Mammary epithelial cell (primary cell): Measurements from ENCODE around the gene PRDX5.

ENCODE experiments used
- EZH2 ChIP-seq: IDR thresholded peaks from 2 replicates; pipeline ENCODE4 v1.6.1; 2012; ENCODE audit warnings: low read length, inconsistent platforms, borderline replicate concordance
- TF ChIP-seq, protein P1 (sequence below), 2 donors: IDR thresholded peaks in 1 of 2; conservative IDR thresholded peaks in 1 of 2; 2 replicates each; pipeline ENCODE4 v1.5.1; 2011 to 2012; ENCODE audit warnings: inconsistent platforms in 2 of 2, low read length in 2 of 2, mild to moderate bottlenecking in 2 of 2, control low read depth in 1 of 2, low read depth in 1 of 2; ENCODE audit not compliant: insufficient read depth in 1 of 2; ENCODE audit errors: extremely low read depth in 1 of 2

DNA sequence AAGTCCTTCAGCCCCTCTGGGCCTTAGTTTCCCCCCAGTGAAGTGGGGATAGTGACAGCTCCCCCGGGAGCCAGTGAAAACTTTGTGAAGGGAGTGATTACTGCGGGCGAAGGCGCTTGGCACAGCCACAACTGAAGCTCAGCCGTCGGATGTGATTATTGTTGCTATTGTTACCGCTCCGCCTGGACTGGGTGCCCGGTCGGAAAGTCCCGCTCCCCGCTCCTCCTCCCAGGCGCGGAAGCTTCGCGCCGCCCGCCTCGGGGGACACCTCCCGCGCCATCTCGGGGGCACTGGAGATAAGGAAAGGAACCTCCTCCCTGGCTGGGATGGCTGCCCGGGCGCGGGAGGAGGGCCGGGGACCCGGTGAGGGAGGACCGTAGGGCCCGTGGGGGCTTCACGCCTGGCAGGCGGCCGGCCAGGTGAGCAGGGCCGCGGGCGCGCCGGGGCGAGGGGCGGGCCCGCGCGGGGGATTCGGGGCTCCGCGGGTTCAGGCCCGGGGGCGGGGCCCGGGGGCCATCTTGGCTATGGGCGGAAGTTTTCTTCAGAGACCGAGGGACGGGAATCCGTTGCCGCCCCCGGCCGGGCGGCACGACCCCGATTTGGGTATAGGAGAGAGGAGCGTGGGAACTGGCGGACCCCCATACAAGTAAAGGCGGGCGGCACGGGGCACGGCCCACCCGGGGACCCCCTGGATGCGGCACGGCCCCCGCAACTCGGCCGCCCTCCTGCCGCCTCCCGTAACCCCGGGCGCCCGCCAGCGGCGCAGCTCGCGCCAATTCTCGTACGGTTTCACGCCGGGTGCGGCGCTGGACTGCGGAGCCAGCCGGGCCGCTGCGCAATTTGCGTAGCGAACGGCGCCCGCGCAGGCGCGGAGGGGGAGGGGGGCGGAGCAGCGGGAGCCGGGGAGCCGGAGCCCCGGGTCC, 32.7 kb upstream of the PRDX5 start, which contains the start of gene GPR137:
- TF ChIP-seq, protein P1, sequence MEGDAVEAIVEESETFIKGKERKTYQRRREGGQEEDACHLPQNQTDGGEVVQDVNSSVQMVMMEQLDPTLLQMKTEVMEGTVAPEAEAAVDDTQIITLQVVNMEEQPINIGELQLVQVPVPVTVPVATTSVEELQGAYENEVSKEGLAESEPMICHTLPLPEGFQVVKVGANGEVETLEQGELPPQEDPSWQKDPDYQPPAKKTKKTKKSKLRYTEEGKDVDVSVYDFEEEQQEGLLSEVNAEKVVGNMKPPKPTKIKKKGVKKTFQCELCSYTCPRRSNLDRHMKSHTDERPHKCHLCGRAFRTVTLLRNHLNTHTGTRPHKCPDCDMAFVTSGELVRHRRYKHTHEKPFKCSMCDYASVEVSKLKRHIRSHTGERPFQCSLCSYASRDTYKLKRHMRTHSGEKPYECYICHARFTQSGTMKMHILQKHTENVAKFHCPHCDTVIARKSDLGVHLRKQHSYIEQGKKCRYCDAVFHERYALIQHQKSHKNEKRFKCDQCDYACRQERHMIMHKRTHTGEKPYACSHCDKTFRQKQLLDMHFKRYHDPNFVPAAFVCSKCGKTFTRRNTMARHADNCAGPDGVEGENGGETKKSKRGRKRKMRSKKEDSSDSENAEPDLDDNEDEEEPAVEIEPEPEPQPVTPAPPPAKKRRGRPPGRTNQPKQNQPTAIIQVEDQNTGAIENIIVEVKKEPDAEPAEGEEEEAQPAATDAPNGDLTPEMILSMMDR (conservative IDR thresholded peaks at IDR 0.05 in 1 of 2, IDR thresholded peaks at IDR 0.05 in 1 of 2; ENCODE audit: extremely low read depth in 1 of 2, insufficient read depth in 1 of 2, low read depth in 1 of 2, low read length in 2 of 2) = no peak
- TF ChIP-seq EZH2 = no peak
